WTC11 (cell line): ENCODE data around the gene EGF. TPM values are rescaled to one million over a fixed set of nuclear protein-coding genes. Genes with fewer than 3 reads are reported as not detected.

Source experiments
- ATAC-seq: fragments of 200-7000 bp; cut with Tn5 transposase; 2 replicates; pipeline ENCODE4 v1.10.0; 2021; ENCODE audit warnings: mild to moderate bottlenecking, moderate library complexity
- CTCF ChIA-PET: fragments of 300-600 bp; sonication (Branson Sonifier 250); formaldehyde crosslinking; loops from one replicate; lab custom pipeline; 2021; ENCODE audit warnings: antibody characterized with exemption; lab: Charles Lee
- POLR2A ChIA-PET: fragments of 350-600 bp; sonication (Branson Sonifier 250); formaldehyde crosslinking; loops from one replicate; lab custom pipeline; 2021; ENCODE audit warnings: antibody characterized with exemption; lab: Charles Lee
- DNase-seq: peaks from one replicate; pipeline ENCODE4 v3.0.0; 2021; ENCODE audit warnings: low spot score
- H3K27ac Mint-ChIP-seq: 2 replicates; pipeline ENCODE4 v1.8.0; 2021; ENCODE audit warnings: mixed read lengths
- H3K27me3 Mint-ChIP-seq: 2 replicates; pipeline ENCODE4 v1.8.0; 2021; ENCODE audit warnings: low read depth, mild to moderate bottlenecking, moderate library complexity, mixed read lengths
- H3K36me3 Mint-ChIP-seq: 2 replicates; pipeline ENCODE4 v1.8.0; 2021; ENCODE audit warnings: mixed read lengths
- H3K4me1 Mint-ChIP-seq: 2 replicates; pipeline ENCODE4 v1.8.0; 2022; ENCODE audit warnings: mixed read lengths
- H3K4me3 Mint-ChIP-seq: 2 replicates; pipeline ENCODE4 v1.8.0; 2021; ENCODE audit warnings: mild to moderate bottlenecking, moderate library complexity, mixed read lengths
- H3K9me3 Mint-ChIP-seq: 2 replicates; pipeline ENCODE4 v1.8.0; 2021; ENCODE audit warnings: mixed read lengths
- ATF6 ChIP-seq: sonication (generic); formaldehyde crosslinking; IDR thresholded peaks from 2 replicates; pipeline ENCODE4 v1.8.1; 2023; ENCODE audit warnings: mild to moderate bottlenecking, missing genetic modification reagents
- CREB1 ChIP-seq: sonication (generic); formaldehyde crosslinking; IDR thresholded peaks from 2 replicates; pipeline ENCODE4 v1.8.0; 2023; ENCODE audit warnings: mild to moderate bottlenecking, missing genetic modification reagents
- CREM ChIP-seq: sonication (generic); formaldehyde crosslinking; IDR thresholded peaks from 2 replicates; pipeline ENCODE4 v1.8.1; 2022; ENCODE audit warnings: mild to moderate bottlenecking, missing genetic modification reagents, moderate library complexity
- CTCF ChIP-seq: fragments of 200-600 bp; IDR thresholded peaks from 2 replicates; pipeline ENCODE4 v1.8.0; 2022; ENCODE audit warnings: antibody characterized with exemption
- E2F5 ChIP-seq: sonication (generic); formaldehyde crosslinking; IDR thresholded peaks from 2 replicates; pipeline ENCODE4 v1.8.1; 2022; ENCODE audit warnings: mild to moderate bottlenecking, moderate library complexity, missing genetic modification reagents
- ELF4 ChIP-seq: sonication (generic); formaldehyde crosslinking; IDR thresholded peaks from 2 replicates; pipeline ENCODE4 v1.8.1; 2022; ENCODE audit warnings: low read depth, mild to moderate bottlenecking, moderate library complexity, missing genetic modification reagents
- GABPB1 ChIP-seq: sonication (generic); formaldehyde crosslinking; IDR thresholded peaks from 2 replicates; pipeline ENCODE4 v1.8.1; 2023; ENCODE audit warnings: mild to moderate bottlenecking, missing genetic modification reagents
- HMGA2 ChIP-seq: fragments of 250-450 bp; sonication (Bioruptor Pico); IDR thresholded peaks from 2 replicates; pipeline ENCODE4 v1.4.0; 2021; ENCODE audit warnings: mild to moderate bottlenecking, moderate library complexity
- NFYB ChIP-seq: sonication (generic); formaldehyde crosslinking; conservative IDR thresholded peaks from 2 replicates; pipeline ENCODE4 v1.8.0; 2022; ENCODE audit warnings: low read depth, missing genetic modification reagents
- ZNF219 ChIP-seq: sonication (generic); formaldehyde crosslinking; IDR thresholded peaks from 2 replicates; pipeline ENCODE4 v1.8.0; 2023; ENCODE audit warnings: missing genetic modification reagents, mild to moderate bottlenecking, borderline replicate concordance
- ZNF532 ChIP-seq: fragments of 250-450 bp; sonication (Bioruptor Pico); IDR thresholded peaks from 2 replicates; pipeline ENCODE4 v1.9.0; 2021; ENCODE audit warnings: mild to moderate bottlenecking, borderline replicate concordance
- total RNA-seq: library from RNA; stranded (reverse); gene quantifications from 3 replicates; pipeline ENCODE4 v1.2.3, GENCODE V29; 2021

The EGF gene
- total RNA-seq, 1 experiment from 2014 or later: 2.5 TPM

GRCh38 chr4:109930464-109930863 is 17.8 kb downstream of the EGF start:
- Mint-ChIP-seq H3K27ac (no peak overlapping the region), H3K4me3 (no peak overlapping the region)
- ATAC-seq: no peak

GRCh38 chr4:109930872-109931271 is 18.2 kb downstream of the EGF start:
- H3K36me3 Mint-ChIP-seq: no peaks in the 10 kb centered on the region
- no peak overlapping the region for H3K27ac Mint-ChIP-seq
- POLR2A ChIA-PET: no interaction called here
- CTCF ChIA-PET: no interaction called here
- H3K9me3 Mint-ChIP-seq: peaks cover 10% of the 10 kb centered on the region
- ATAC-seq (no peak), DNase-seq (no peak)
- H3K4me3 Mint-ChIP-seq: no peak overlapping the region
- peaks cover 41% of the 10 kb centered on the region for H3K4me1 Mint-ChIP-seq
- H3K27me3 Mint-ChIP-seq: peaks cover 5% of the 10 kb centered on the region
- no peak for TF ChIP-seq GABPB1 (CRISPR knock-in tag)
- no peak for TF ChIP-seq E2F5 (CRISPR knock-in tag)
- no peak for TF ChIP-seq ATF6 (CRISPR knock-in tag)
- TF ChIP-seq CREM (CRISPR knock-in tag): no peak
- TF ChIP-seq HMGA2 (CRISPR knock-in tag): no peak
- no peak for TF ChIP-seq CREB1 (CRISPR knock-in tag)
- TF ChIP-seq CTCF: no peak
- TF ChIP-seq NFYB (CRISPR knock-in tag): no peak

More at GRCh38 chr4:109930464-109930863, 17.8 kb downstream of the EGF start:
- DNase-seq: no peak
- Mint-ChIP-seq H3K4me1 (peaks cover 41% of the 10 kb centered on the region), H3K36me3 (no peaks in the 10 kb centered on the region), H3K27me3 (peaks cover 5% of the 10 kb centered on the region), H3K9me3 (peaks cover 10% of the 10 kb centered on the region)
- TF ChIP-seq ELF4 (CRISPR knock-in tag) (no peak), ZNF219 (CRISPR knock-in tag) (no peak), ATF6 (CRISPR knock-in tag) (no peak), CTCF (no peak), ZNF532 (CRISPR knock-in tag) (no peak)
- CTCF ChIA-PET: no interaction called here
- POLR2A ChIA-PET: no interaction called here
